ENCODE results near the gene SEMA5B. TPM values are rescaled to one million over a fixed set of nuclear protein-coding genes. Genes with fewer than 3 reads are reported as not detected.

The SEMA5B gene
- total and polyA plus RNA-seq, 2 experiments from 2014 or later = 8.0 to 26.8 TPM

DNA sequence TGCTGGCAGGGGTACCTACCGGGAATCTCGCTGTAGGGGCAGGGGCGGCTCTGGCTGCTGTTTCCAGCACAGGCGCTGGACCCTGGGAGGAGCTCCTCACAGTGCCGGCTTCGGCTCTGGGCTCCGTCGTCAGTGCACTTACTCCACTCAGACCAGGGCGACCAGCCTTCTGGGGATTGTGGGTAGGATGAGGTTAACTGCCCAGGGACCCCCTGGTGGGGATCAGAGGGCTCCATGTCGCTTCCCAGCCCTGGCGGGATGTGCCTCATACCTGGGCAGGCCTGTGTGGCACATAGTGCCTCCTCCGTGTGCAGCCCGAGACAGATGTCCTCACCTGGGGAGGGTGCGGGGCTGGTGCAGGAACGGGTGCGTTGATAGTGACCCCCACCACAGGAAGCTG is 115.7 kb downstream of the SEMA5B start:
- no peak overlapping the region for H3K27ac ChIP-seq (ENCODE audit: low read depth)
- no peak overlapping the region for H3K4me3 ChIP-seq
- Mint-ChIP-seq H3K4me1 (peaks cover 7% of the 10 kb centered on the region), H3K36me3 (ENCODE audit: low read depth) (peaks cover 2% of the 10 kb centered on the region; the same call in 2 of the 3 replicates), H3K9me3 (no peaks in the 10 kb centered on the region), H3K4me3 (no peak overlapping the region), H3K27ac (no peak overlapping the region), H3K27me3 (ENCODE audit: insufficient read depth, low read depth, poor library complexity) (no peaks in the 10 kb centered on the region)
- H3K4me1 ChIP-seq (ENCODE audit: insufficient read depth) = no peaks in the 10 kb centered on the region
- H3K9me2 ChIP-seq (ENCODE audit: insufficient read depth) = no peaks in the 10 kb centered on the region
- H3K4me2 ChIP-seq = no peak overlapping the region
- peaks cover 15% of the 10 kb centered on the region for H3K27me3 ChIP-seq (ENCODE audit: insufficient read depth)
- DNase-seq (ENCODE audit: low spot score) (no peak), ATAC-seq (no peak)
- H3K79me2 ChIP-seq (replicated peaks; ENCODE audit: insufficient read depth) = no peaks in the 10 kb centered on the region
- TF ChIP-seq STAT1 (IDR thresholded peaks at IDR 0.05; ENCODE audit: unreplicated experiment) (no peak), EZH2 (IDR thresholded peaks at IDR 0.05; ENCODE audit: low read depth, unreplicated experiment) (no peak), POLR2AphosphoS5 (IDR thresholded peaks at IDR 0.05; ENCODE audit: low read depth) (no peak), EZH2phosphoT487 (IDR thresholded peaks at IDR 0.05; ENCODE audit: unreplicated experiment) (no peak), ZNF331 (CRISPR knock-in tag; IDR thresholded peaks at IDR 0.05; ENCODE audit: low read depth) (no peak)
- no peaks in the 10 kb centered on the region for H3K36me3 ChIP-seq (ENCODE audit: insufficient read depth)
- H3F3A ChIP-seq (replicated peaks; ENCODE audit: low read depth) = no peaks in the 10 kb centered on the region
- no peaks in the 10 kb centered on the region for H4K20me1 ChIP-seq (replicated peaks; ENCODE audit: insufficient read depth)
- H2AFZ ChIP-seq = no peak overlapping the region

DNA sequence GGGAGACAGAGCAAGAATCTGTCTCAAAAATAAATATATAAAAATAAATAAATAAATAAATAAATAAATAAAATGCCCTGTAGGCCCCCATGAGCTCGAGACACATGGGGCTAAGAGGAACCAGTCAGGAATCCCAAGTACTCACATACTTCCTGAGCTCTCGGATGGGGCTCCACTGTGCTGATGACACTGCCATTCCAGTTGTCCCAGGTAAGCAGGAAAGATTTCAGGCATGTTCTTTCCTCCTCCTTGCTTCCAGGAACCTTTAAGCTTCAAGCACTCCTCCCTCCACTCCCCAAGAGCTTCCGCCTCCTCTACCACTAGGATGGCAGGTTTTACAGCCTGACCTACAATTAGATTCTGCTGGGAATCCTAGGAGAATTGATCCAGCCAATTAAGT is 119.3 kb downstream of the SEMA5B start:
- ATAC-seq (no peak), DNase-seq (ENCODE audit: low spot score) (no peak)
- Mint-ChIP-seq H3K27me3 (ENCODE audit: insufficient read depth, low read depth, poor library complexity) (no peaks in the 10 kb centered on the region), H3K36me3 (ENCODE audit: low read depth) (no peaks in the 10 kb centered on the region; the same call in 2 of the 3 replicates), H3K9me3 (no peaks in the 10 kb centered on the region), H3K4me1 (peaks cover 26% of the 10 kb centered on the region), H3K27ac (no peak overlapping the region), H3K4me3 (no peak overlapping the region)
- Histone ChIP-seq H3K4me1 (ENCODE audit: insufficient read depth) (no peaks in the 10 kb centered on the region), H4K20me1 (replicated peaks; ENCODE audit: insufficient read depth) (no peaks in the 10 kb centered on the region), H3K36me3 (ENCODE audit: insufficient read depth) (no peaks in the 10 kb centered on the region), H3K9me2 (ENCODE audit: insufficient read depth) (0 out of 2 replicates have a peak, but pooled peaks cover 3% of the 10 kb centered on the region), H3K79me2 (replicated peaks; ENCODE audit: insufficient read depth) (no peaks in the 10 kb centered on the region), H3K27ac (ENCODE audit: low read depth) (no peak overlapping the region), H3K4me3 (no peak overlapping the region), H3F3A (replicated peaks; ENCODE audit: low read depth) (no peaks in the 10 kb centered on the region), H3K27me3 (ENCODE audit: insufficient read depth) (peaks cover 5% of the 10 kb centered on the region), H3K4me2 (no peak overlapping the region), H2AFZ (no peak overlapping the region)
- TF ChIP-seq EZH2 (IDR thresholded peaks at IDR 0.05; ENCODE audit: low read depth, unreplicated experiment) = no peak
- TF ChIP-seq, protein P1, sequence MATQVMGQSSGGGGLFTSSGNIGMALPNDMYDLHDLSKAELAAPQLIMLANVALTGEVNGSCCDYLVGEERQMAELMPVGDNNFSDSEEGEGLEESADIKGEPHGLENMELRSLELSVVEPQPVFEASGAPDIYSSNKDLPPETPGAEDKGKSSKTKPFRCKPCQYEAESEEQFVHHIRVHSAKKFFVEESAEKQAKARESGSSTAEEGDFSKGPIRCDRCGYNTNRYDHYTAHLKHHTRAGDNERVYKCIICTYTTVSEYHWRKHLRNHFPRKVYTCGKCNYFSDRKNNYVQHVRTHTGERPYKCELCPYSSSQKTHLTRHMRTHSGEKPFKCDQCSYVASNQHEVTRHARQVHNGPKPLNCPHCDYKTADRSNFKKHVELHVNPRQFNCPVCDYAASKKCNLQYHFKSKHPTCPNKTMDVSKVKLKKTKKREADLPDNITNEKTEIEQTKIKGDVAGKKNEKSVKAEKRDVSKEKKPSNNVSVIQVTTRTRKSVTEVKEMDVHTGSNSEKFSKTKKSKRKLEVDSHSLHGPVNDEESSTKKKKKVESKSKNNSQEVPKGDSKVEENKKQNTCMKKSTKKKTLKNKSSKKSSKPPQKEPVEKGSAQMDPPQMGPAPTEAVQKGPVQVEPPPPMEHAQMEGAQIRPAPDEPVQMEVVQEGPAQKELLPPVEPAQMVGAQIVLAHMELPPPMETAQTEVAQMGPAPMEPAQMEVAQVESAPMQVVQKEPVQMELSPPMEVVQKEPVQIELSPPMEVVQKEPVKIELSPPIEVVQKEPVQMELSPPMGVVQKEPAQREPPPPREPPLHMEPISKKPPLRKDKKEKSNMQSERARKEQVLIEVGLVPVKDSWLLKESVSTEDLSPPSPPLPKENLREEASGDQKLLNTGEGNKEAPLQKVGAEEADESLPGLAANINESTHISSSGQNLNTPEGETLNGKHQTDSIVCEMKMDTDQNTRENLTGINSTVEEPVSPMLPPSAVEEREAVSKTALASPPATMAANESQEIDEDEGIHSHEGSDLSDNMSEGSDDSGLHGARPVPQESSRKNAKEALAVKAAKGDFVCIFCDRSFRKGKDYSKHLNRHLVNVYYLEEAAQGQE (IDR thresholded peaks at IDR 0.05; ENCODE audit: unreplicated experiment) = no peak
- TF ChIP-seq, protein P2, sequence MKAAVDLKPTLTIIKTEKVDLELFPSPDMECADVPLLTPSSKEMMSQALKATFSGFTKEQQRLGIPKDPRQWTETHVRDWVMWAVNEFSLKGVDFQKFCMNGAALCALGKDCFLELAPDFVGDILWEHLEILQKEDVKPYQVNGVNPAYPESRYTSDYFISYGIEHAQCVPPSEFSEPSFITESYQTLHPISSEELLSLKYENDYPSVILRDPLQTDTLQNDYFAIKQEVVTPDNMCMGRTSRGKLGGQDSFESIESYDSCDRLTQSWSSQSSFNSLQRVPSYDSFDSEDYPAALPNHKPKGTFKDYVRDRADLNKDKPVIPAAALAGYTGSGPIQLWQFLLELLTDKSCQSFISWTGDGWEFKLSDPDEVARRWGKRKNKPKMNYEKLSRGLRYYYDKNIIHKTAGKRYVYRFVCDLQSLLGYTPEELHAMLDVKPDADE (IDR thresholded peaks at IDR 0.05) = no peak
- TF ChIP-seq EZH2phosphoT487 (IDR thresholded peaks at IDR 0.05; ENCODE audit: unreplicated experiment) = no peak
